PC-9 (cell line): ENCODE data around the gene ACOT12. TPM values are rescaled to one million over a fixed set of nuclear protein-coding genes. Genes with fewer than 3 reads are reported as not detected.

Experiments
- BruUV-seq: library from RNA; stranded (reverse); fragments of 400-500 nt; replicated peaks from 2 replicates; lab custom pipeline; 2021; lab: Mats Ljungman, UMichigan
- CTCF ChIA-PET: fragments of 300-600 bp; sonication (Branson Sonifier 250); formaldehyde crosslinking; loops from one replicate; lab custom pipeline; 2022; ENCODE audit warnings: antibody characterized with exemption; lab: Charles Lee
- POLR2A ChIA-PET: fragments of 300-600 bp; sonication (Branson Sonifier 250); formaldehyde crosslinking; loops from one replicate; lab custom pipeline; 2022; ENCODE audit warnings: antibody characterized with exemption; ENCODE audit not compliant: unreplicated experiment; lab: Charles Lee
- DNase-seq, 2 experiments: peaks; one replicate each; pipeline versions ENCODE4 v3.0.0 to v3.0.0-alpha.2; 2015 to 2022; ENCODE audit warnings: mixed read lengths in 1 of 2
- H2AFZ ChIP-seq: fragments of 200-600 bp; sonication (generic); 2 replicates; pipeline ENCODE4 v1.8.1; 2017; ENCODE audit warnings: antibody characterized with exemption
- H3F3A ChIP-seq: fragments of 200-600 bp; sonication (generic); 2 replicates; pipeline ENCODE4 v1.8.1; 2017; ENCODE audit warnings: antibody characterized with exemption, mild to moderate bottlenecking, low read depth; ENCODE audit not compliant: insufficient read depth
- H3K27ac ChIP-seq: fragments of 200-600 bp; sonication (generic); 2 replicates; pipeline ENCODE4 v1.6.1; 2016; ENCODE audit warnings: mixed run types
- H3K27me3 ChIP-seq: fragments of 200-600 bp; sonication (generic); 2 replicates; pipeline ENCODE4 v1.6.1; 2016; ENCODE audit warnings: low read depth, mixed run types; ENCODE audit not compliant: insufficient read depth
- H3K36me3 ChIP-seq: fragments of 200-600 bp; sonication (generic); 2 replicates; pipeline ENCODE4 v1.6.1; 2016; ENCODE audit warnings: low read depth, mixed run types
- H3K4me1 ChIP-seq: fragments of 200-600 bp; sonication (generic); replicated peaks from 2 replicates; pipeline ENCODE4 v1.6.1; 2016; ENCODE audit warnings: mixed run types; ENCODE audit not compliant: insufficient read depth
- H3K4me2 ChIP-seq: fragments of 200-600 bp; sonication (generic); 2 replicates; pipeline ENCODE4 v1.6.1; 2017; ENCODE audit warnings: mixed run types
- H3K4me3 ChIP-seq: fragments of 200-600 bp; sonication (generic); 2 replicates; pipeline ENCODE4 v1.6.1; 2016; ENCODE audit warnings: mixed run types
- H3K79me2 ChIP-seq: fragments of 200-600 bp; sonication (generic); 2 replicates; pipeline ENCODE4 v1.6.1; 2017; ENCODE audit warnings: low read depth, mixed run types
- H3K9me2 ChIP-seq: fragments of 200-600 bp; sonication (generic); 2 replicates; pipeline ENCODE4 v1.8.1; 2017; ENCODE audit warnings: mild to moderate bottlenecking; ENCODE audit not compliant: insufficient read depth
- H3K9me3 ChIP-seq: fragments of 200-600 bp; sonication (generic); 2 replicates; pipeline ENCODE4 v1.8.1; 2016; ENCODE audit warnings: low read depth; ENCODE audit not compliant: insufficient read depth
- H4K20me1 ChIP-seq: fragments of 200-600 bp; sonication (generic); 2 replicates; pipeline ENCODE4 v1.8.1; 2017; ENCODE audit not compliant: insufficient read depth
- CTCF ChIP-seq: fragments of 200-600 bp; sonication (generic); conservative IDR thresholded peaks from 2 replicates; pipeline ENCODE4 v1.6.1; 2017; ENCODE audit warnings: mixed run types, antibody characterized with exemption, mild to moderate bottlenecking, moderate library complexity
- EZH2 ChIP-seq: fragments of 200-600 bp; sonication (generic); IDR thresholded peaks from 2 replicates; pipeline ENCODE4 v1.8.0; 2017; ENCODE audit warnings: antibody characterized with exemption, low read depth
- intact Hi-C: fragments of 100-400 bp; cut with micrococcal nuclease; formaldehyde crosslinking; loops from one replicate; pipeline ENCODE4 v1.10.0; 2022; ENCODE audit not compliant: unreplicated experiment
- total RNA-seq: library from RNA; stranded (reverse); gene quantifications from 2 replicates; pipeline ENCODE4 v1.2.3, GENCODE V29; 2021

ACOT12 gene
- total RNA-seq, 1 experiment from 2014 or later: not detected

GRCh38 chr5:81400375-81400774 lies 6.4 kb upstream of the ACOT12 start:
- Histone ChIP-seq H3K4me1 (no peaks in the 10 kb centered on the region), H3K27ac (no peak overlapping the region), H3K9me2 (no peaks in the 10 kb centered on the region), H2AFZ (no peak overlapping the region), H3F3A (no peaks in the 10 kb centered on the region), H3K27me3 (no peaks in the 10 kb centered on the region), H3K4me2 (no peak overlapping the region), H4K20me1 (no peaks in the 10 kb centered on the region), H3K9me3 (no peaks in the 10 kb centered on the region), H3K4me3 (no peak overlapping the region), H3K79me2 (no peaks in the 10 kb centered on the region), H3K36me3 (no peaks in the 10 kb centered on the region)
- BruUV-seq: no TSS peak
- no peak for DNase-seq
- ChIA-PET CTCF (interaction anchor here (0.6 kb wide), 1 partner anchor 107 kb away, joined by 3 read pairs; no protein-coding TSS in a partner anchor), POLR2A (interaction anchor here (0.7 kb wide), 1 partner anchor 424 kb away, joined by 3 read pairs; no protein-coding TSS in a partner anchor)
- intact Hi-C loops: no loop called here
- no peak for TF ChIP-seq CTCF

GRCh38 chr5:81398741-81399140 lies 4.8 kb upstream of the ACOT12 start:
- intact Hi-C loops: no loop called here
- Histone ChIP-seq H3K79me2 (no peaks in the 10 kb centered on the region), H3K9me3 (no peaks in the 10 kb centered on the region), H2AFZ (no peak overlapping the region), H3K36me3 (no peaks in the 10 kb centered on the region), H3K4me1 (no peaks in the 10 kb centered on the region), H3K27ac (no peak overlapping the region), H3K9me2 (no peaks in the 10 kb centered on the region), H3K4me3 (no peak overlapping the region), H3F3A (no peaks in the 10 kb centered on the region), H3K27me3 (no peaks in the 10 kb centered on the region), H4K20me1 (no peaks in the 10 kb centered on the region), H3K4me2 (no peak overlapping the region)
- no TSS peak for BruUV-seq
- ChIA-PET POLR2A (no interaction called here), CTCF (no interaction called here)
- TF ChIP-seq EZH2 (no peak), CTCF (no peak)
- DNase-seq: no peak

GRCh38 chr5:81397176-81397575 lies 3.2 kb upstream of the ACOT12 start:
- intact Hi-C loops: no loop called here
- no peaks in the 10 kb centered on the region for H4K20me1 ChIP-seq
- no peaks in the 10 kb centered on the region for H3F3A ChIP-seq
- TF ChIP-seq CTCF: no peak
- TF ChIP-seq EZH2: no peak
- no peak overlapping the region for H3K4me3 ChIP-seq
- ChIA-PET POLR2A (no interaction called here), CTCF (no interaction called here)
- no peaks in the 10 kb centered on the region for H3K79me2 ChIP-seq
- H3K27ac ChIP-seq: no peak overlapping the region
- BruUV-seq: no TSS peak
- DNase-seq: no peak
- H2AFZ ChIP-seq: no peak overlapping the region
- no peaks in the 10 kb centered on the region for H3K4me1 ChIP-seq
- H3K9me3 ChIP-seq: no peaks in the 10 kb centered on the region
- no peaks in the 10 kb centered on the region for H3K9me2 ChIP-seq
- no peaks in the 10 kb centered on the region for H3K36me3 ChIP-seq
- H3K4me2 ChIP-seq: no peak overlapping the region
- H3K27me3 ChIP-seq: no peaks in the 10 kb centered on the region
